Skin epidermis (tissue), 12 donors: ENCODE data around the gene GH1.
"Not testable (repeated sequence)": the region's sequence is repeated elsewhere in the genome, so short reads cannot be mapped to it uniquely, and the experiment has no call there.

Source experiments
- H3K27ac ChIP-seq, 21 experiments: fragments of 200-600 bp; sonication (generic) in 11 of 21; one replicate each; pipeline ENCODE4 v1.5.0; 2020; ENCODE audit warnings: mild to moderate bottlenecking in 3 of 21, inconsistent platforms in 2 of 21, moderate library complexity in 2 of 21
- H3K4me3 ChIP-seq, 7 experiments: fragments of 200-600 bp; sonication (generic) in 2 of 7; one replicate each; pipeline ENCODE4 v1.5.0; 2020; ENCODE audit warnings: inconsistent platforms in 2 of 7, mild to moderate bottlenecking in 2 of 7, moderate library complexity in 1 of 7

GH1 gene

DNA sequence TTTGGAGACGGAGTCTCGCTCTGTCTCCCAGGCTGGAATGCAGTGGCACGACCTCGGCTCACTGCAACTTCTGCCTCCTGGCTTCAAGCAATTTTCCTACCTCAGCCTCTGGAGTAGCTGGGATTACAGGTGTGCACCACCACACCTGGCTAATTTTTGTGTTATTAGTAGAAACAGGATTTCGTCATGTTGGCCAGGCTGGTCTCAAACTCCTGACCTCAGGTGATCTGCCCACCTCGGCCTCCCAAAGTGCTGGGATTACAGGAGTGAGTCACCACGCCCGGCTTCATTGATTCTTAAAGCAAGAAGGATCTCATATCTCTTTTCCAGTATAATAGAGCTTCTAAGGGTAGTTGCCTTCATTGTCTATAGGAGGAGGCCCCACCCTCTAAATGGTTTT is 13.8 kb downstream of the GH1 start:
- H3K27ac ChIP-seq, H3K4me3 ChIP-seq: not testable (repeated sequence)

- not testable (repeated sequence) for H3K27ac ChIP-seq, H3K4me3 ChIP-seq
Measured at GRCh38 chr17:63903787-63904201, 14.8 kb downstream of the GH1 start.

DNA sequence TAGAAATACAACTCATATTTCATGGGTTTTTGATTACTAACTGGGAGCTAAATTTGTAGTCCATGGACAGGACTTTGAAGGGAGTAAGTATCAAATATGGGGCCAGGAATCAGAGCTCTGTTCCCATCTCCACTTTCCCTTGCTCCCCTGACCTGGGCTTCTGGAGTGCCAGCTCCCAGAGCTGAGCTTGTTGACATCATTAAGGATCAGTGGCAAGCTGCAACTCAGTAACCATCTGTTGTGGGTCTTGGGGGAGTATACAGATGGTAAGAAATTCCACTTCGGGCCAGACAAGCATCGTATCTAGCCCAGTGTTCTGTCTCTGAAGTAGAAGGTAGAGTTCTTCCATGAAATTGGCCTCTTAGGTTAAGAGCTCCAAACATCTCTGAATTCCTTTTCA is 16.7 kb downstream of the GH1 start:
- not testable (repeated sequence) for H3K4me3 ChIP-seq, H3K27ac ChIP-seq

GRCh38 chr17:63898899-63899798 is 19.5 kb downstream of the GH1 start:
- H3K4me3 ChIP-seq, H3K27ac ChIP-seq: not testable (repeated sequence)

- H3K27ac ChIP-seq, H3K4me3 ChIP-seq: not testable (repeated sequence)
Measured at GRCh38 chr17:63896524-63897354, 21.9 kb downstream of the GH1 start, which contains the start of gene CSH1. TSS of gene CSH1 (minus strand) at chr17:63896574. CDS start at chr17:63896511, 63 bp downstream.

DNA sequence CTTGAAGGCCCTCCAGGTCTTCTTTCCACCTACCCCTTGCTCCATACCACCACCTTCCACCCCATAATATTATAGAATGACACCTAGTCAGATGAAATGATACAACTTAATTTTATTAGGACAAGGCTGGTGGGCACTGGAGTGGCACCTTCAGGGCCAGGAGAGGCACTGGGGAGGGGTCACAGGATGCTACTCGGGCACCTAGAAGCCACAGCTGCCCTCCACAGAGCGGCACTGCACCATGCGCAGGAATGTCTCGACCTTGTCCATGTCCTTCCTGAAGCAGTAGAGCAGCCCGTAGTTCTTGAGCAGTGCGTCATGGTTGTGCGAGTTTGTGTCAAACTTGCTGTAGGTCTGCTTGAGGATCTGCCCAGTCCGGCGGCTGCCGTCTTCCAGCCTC is 23.8 kb downstream of the GH1 start:
- not testable (repeated sequence) for H3K4me3 ChIP-seq, H3K27ac ChIP-seq

DNA sequence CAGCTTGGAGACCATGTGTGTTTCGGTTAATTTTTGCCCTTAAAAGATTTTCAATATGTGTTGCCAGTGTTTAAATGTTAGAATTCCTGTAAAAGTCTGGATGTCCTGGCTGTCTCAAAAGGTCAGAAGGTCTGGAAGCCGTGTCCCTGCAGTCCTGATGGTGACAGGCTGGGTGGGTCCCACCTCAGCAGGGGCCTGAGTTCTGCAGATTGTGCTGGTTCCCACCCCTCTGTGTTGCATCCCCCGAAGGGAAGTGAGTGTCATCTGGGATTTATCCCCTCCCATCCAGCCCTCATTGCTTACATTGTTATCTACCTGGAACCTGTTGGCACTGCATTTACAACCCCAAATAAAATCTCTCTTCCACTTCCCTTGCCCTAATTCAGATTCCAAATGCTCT is 24.6 kb downstream of the GH1 start:
- H3K4me3 ChIP-seq, H3K27ac ChIP-seq: not testable (repeated sequence)

GRCh38 chr17:63892316-63893037 is 26.2 kb downstream of the GH1 start:
- H3K27ac ChIP-seq, H3K4me3 ChIP-seq: not testable (repeated sequence)

- H3K27ac ChIP-seq, H3K4me3 ChIP-seq: not testable (repeated sequence)
Measured at GRCh38 chr17:63889026-63889848, 29.4 kb downstream of the GH1 start.

- not testable (repeated sequence) for H3K27ac ChIP-seq, H3K4me3 ChIP-seq
Measured at GRCh38 chr17:63885119-63885518, 33.5 kb downstream of the GH1 start.

- H3K4me3 ChIP-seq, H3K27ac ChIP-seq: not testable (repeated sequence)
Measured at GRCh38 chr17:63882626-63883126, 36.0 kb downstream of the GH1 start.

- no peak within 1 kb of the TSS for H3K4me3 ChIP-seq
- no peak within 1 kb of the TSS for H3K27ac ChIP-seq
Measured at GRCh38 chr17:63881935-63882601, 36.6 kb downstream of the GH1 start, which contains the start of gene GH2. TSS of gene GH2 (minus strand) at chr17:63881944. CDS start at chr17:63881801, 143 bp downstream.

DNA sequence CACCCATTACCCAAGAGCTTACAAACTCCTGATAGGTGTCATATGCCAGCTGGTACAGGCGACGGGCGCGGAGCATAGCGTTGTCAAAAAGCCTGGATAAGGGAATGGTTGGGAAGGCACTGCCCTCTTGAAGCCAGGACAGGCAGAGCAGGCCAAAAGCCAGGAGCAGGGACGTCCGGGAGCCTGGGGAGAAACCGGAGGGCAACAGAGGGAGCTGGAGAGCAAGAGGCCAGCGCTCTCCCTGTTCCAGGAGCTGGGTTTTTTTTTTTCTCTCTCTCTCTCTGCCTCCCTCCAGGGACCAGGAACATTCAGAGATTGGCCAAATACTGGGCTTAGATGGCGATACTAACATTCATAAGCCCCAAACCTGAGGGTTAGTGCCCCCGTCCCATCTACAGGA is 37.3 kb downstream of the GH1 start:
- H3K27ac ChIP-seq, H3K4me3 ChIP-seq: not testable (repeated sequence)

- Histone ChIP-seq H3K27ac (no peak overlapping the region), H3K4me3 (no peak overlapping the region)
Measured at GRCh38 chr17:63880706-63881105, 37.9 kb downstream of the GH1 start.

DNA sequence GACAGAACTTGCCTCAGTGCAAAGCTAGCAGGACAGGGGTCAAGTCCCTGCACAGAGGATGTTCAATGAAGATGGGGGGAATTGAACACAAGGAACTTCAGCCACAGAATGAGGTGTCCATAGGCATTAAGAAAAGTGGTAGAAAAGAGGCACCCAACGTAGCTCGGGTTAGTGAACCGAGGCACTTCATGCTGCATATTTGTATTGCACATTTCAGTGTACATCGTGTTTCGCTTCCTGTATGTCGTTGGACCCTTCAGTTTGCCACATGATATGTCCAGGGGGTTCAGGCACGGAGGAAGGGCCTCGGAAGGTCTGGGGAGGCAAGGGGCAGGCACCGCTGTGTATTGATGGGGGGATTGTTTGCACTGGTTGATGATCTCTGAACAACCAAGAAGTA is 40.2 kb downstream of the GH1 start:
- H3K27ac ChIP-seq, H3K4me3 ChIP-seq: not testable (repeated sequence)

GRCh38 chr17:63874693-63875092 is 43.9 kb downstream of the GH1 start:
- not testable (repeated sequence) for H3K4me3 ChIP-seq, H3K27ac ChIP-seq

DNA sequence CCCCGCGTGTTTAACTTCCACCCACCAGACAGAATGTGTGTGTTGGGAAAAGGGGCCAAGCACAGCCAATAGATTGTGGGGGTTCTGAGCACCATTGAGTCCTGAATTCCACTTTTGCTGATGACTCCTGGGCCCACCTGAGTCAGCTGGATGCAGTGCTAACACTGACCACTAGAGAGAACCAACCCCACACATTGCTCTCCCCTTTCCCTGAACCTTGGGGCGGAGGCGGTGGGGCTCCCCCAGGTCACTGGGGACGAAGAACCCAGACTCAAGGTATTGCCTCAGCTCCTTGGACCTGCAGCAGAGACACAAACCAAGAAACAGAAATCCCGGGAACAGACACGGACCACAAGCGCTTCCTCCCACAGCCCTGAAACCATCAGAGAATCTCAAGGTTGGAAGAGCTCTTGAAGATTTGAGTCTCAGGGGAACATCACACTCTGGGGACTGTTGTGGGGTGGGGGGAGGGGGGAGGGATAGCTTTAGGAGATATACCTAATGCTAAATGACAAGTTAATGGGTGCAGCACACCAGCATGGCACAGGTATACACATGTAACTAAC is 44.5 kb downstream of the GH1 start:
- not testable (repeated sequence) for H3K27ac ChIP-seq, H3K4me3 ChIP-seq

GRCh38 chr17:63873577-63873976 is 45.1 kb downstream of the GH1 start, which contains the start of gene CSH2:
TSS of gene CSH2 (minus strand) at chr17:63873677. CDS start at chr17:63873614, 63 bp downstream.
- H3K4me3 ChIP-seq, H3K27ac ChIP-seq: not testable (repeated sequence)
